MCF 10A (cell line): ENCODE data around the gene GPALPP1. TPM values are rescaled to one million over a fixed set of nuclear protein-coding genes. Genes with fewer than 3 reads are reported as not detected.

Source experiments
- BruUV-seq: library from RNA; stranded (reverse); fragments of 400-500 nt; replicated peaks from 2 replicates; lab custom pipeline; 2021; lab: Mats Ljungman, UMichigan
- CTCF ChIA-PET: fragments of 300-600 bp; sonication (Branson Sonifier 250); formaldehyde crosslinking; extraction: SDS; loops from one replicate; lab custom pipeline; 2021; ENCODE audit warnings: antibody characterized with exemption, inconsistent platforms; lab: Yijun Ruan, JAX
- POLR2A ChIA-PET: fragments of 300-600, 350-650 bp; sonication (Branson Sonifier 250); formaldehyde crosslinking; extraction: SDS; loops from one replicate; lab custom pipeline; 2020; ENCODE audit warnings: antibody characterized with exemption, inconsistent platforms; lab: Yijun Ruan, JAX
- DNase-seq: peaks from one replicate; pipeline ENCODE4 v3.0.0-alpha.2; 2018; ENCODE audit not compliant: unreplicated experiment
- H3K27ac Mint-ChIP-seq: one replicate; pipeline ENCODE4 v1.8.0; 2022; ENCODE audit warnings: mild to moderate bottlenecking, low read depth, mixed read lengths; ENCODE audit not compliant: unreplicated experiment
- H3K27me3 Mint-ChIP-seq: one replicate; pipeline ENCODE4 v1.8.0; 2022; ENCODE audit warnings: mixed read lengths; ENCODE audit not compliant: insufficient read depth, unreplicated experiment
- H3K36me3 Mint-ChIP-seq: one replicate; pipeline ENCODE4 v1.8.0; 2022; ENCODE audit warnings: mild to moderate bottlenecking, moderate library complexity, mixed read lengths; ENCODE audit not compliant: insufficient read depth, unreplicated experiment
- H3K4me1 Mint-ChIP-seq: one replicate; pipeline ENCODE4 v1.8.0; 2022; ENCODE audit warnings: mixed read lengths; ENCODE audit not compliant: insufficient read depth, unreplicated experiment
- H3K4me3 Mint-ChIP-seq: one replicate; pipeline ENCODE4 v1.8.0; 2022; ENCODE audit warnings: mild to moderate bottlenecking, moderate library complexity, mixed read lengths; ENCODE audit not compliant: unreplicated experiment
- H3K9me3 Mint-ChIP-seq: one replicate; pipeline ENCODE4 v1.8.0; 2022; ENCODE audit warnings: mixed read lengths; ENCODE audit not compliant: unreplicated experiment
- CTCF ChIP-seq: fragments of 200-600 bp; IDR thresholded peaks from one replicate; pipeline ENCODE4 v1.8.0; 2022; ENCODE audit warnings: antibody characterized with exemption, mild to moderate bottlenecking; ENCODE audit not compliant: unreplicated experiment
- intact Hi-C: fragments of 100-400 bp; cut with micrococcal nuclease; formaldehyde crosslinking; loops from 2 replicates; pipeline ENCODE4 v1.14.1; 2022
- total RNA-seq: library from RNA; stranded (reverse); gene quantifications from 2 replicates; pipeline ENCODE4 v1.2.3, GENCODE V29; 2022

GPALPP1 gene
- total RNA-seq, 1 experiment from 2014 or later = 21.0 TPM

DNA sequence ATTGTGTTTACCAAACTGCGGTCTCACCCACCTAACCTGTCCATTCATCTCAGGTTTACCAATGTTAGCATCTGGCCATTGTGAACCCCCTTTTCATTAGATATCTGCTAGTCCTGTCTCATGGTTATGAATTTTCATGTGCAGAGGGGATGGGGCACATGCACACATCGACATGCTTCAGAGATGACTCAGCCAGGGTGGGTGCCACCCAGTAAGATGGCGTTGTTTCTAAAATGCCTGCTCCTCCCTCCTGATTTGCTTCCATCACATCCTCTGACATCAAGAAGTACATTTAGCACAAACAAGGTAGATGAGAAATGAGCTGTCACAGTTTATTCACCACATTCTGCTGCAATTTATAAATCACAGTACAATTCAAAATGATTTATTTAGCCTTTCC, 51.3 kb downstream of the GPALPP1 start:
- ChIA-PET CTCF (interaction anchor here (0.6 to 1.5 kb wide), 3 partner anchors 241 to 270 kb away, joined by 3 to 6 read pairs (median 5); no protein-coding TSS in a partner anchor), POLR2A (interaction anchor here (0.6 kb wide), 1 partner anchor 39 kb away, joined by 3 read pairs; no protein-coding TSS in a partner anchor)
- Mint-ChIP-seq H3K9me3 (no peaks in the 10 kb centered on the region), H3K4me3 (no peak overlapping the region), H3K4me1 (peaks cover 5% of the 10 kb centered on the region), H3K36me3 (peaks cover 13% of the 10 kb centered on the region), H3K27ac (no peak overlapping the region), H3K27me3 (no peaks in the 10 kb centered on the region)
- intact Hi-C loops = no loop called here
- TF ChIP-seq CTCF = no peak
- BruUV-seq = no TSS peak
- DNase-seq = peak; percentile 24

DNA sequence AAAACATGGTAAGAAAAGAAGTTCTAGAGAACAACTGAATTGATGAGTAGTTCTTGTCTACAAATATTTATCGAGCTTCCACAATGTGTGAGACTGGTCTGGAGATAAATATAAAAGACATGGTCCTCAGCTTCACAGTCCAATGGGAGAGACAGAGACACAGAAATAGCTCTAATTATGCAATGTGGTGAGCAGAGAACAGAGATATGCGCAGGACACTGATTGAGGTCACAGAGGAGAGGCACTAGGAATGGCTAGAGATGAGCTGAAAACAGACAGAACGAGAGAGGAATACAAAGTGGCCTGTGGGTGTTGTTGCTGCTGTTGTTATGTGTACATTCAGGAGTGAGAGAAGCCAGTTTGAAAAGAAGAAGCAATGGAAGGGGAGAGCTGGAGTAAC, 53.2 kb downstream of the GPALPP1 start:
- POLR2A ChIA-PET = interaction anchor here (0.6 to 1.3 kb wide), 5 partner anchors 13 to 290 kb away, joined by 3 to 5 read pairs (median 3); partner anchors contain the start of gene NUFIP1
- peaks cover 6% of the 10 kb centered on the region for H3K36me3 Mint-ChIP-seq
- intact Hi-C loops = no loop called here

DNA sequence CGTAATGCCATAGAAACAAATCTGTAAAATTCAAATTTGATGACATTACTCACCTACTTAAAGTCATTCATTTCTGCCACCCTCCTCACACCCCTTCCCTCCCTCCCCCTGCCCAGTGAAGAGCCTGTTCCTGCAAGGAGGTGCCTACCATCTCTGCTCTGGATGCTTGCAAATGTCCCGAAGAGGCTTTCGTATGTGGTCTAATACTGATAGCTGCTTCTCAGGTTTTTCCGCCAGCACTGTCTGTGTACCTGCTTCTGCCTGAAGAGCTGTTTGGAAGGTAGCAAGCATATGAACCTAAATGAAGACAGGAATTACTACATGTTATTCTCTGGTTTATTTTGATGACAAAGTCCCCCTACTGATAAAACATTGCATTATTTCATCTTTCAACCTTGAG, 57.1 kb downstream of the GPALPP1 start:
- no peaks in the 10 kb centered on the region for H3K36me3 Mint-ChIP-seq
- no peak for TF ChIP-seq CTCF
- CTCF ChIA-PET = interaction anchor here (0.5 to 4.3 kb wide), 44 partner anchors 9 to 1005 kb away, joined by 3 to 74 read pairs (median 4); partner anchors contain the start of gene GTF2F2
- peaks cover 7% of the 10 kb centered on the region for H3K4me1 Mint-ChIP-seq
- H3K27ac Mint-ChIP-seq = no peak overlapping the region
- intact Hi-C loops = loop anchor here (2.0 kb wide), 1 partner anchor 74 kb away; the partner anchor contains the start of gene GTF2F2
- BruUV-seq = no TSS peak
- no peaks in the 10 kb centered on the region for H3K27me3 Mint-ChIP-seq
- DNase-seq = no peak
- peak overlapping the region; percentile 64 for H3K4me3 Mint-ChIP-seq
- POLR2A ChIA-PET = interaction anchor here (0.7 to 3.9 kb wide), 12 partner anchors 10 to 294 kb away, joined by 3 to 21 read pairs (median 6); partner anchors contain the start of genes GTF2F2 and TPT1
- no peaks in the 10 kb centered on the region for H3K9me3 Mint-ChIP-seq

More for the DNA sequence above, 53.2 kb downstream of the GPALPP1 start:
- CTCF ChIA-PET = interaction anchor here (0.6 to 0.8 kb wide), 5 partner anchors 10 to 689 kb away, joined by 3 to 9 read pairs (median 3); no protein-coding TSS in a partner anchor
- H3K9me3 Mint-ChIP-seq = no peaks in the 10 kb centered on the region
- no TSS peak for BruUV-seq
- peaks cover 9% of the 10 kb centered on the region for H3K4me1 Mint-ChIP-seq
- no peak for TF ChIP-seq CTCF
- no peak overlapping the region for H3K27ac Mint-ChIP-seq
- no peaks in the 10 kb centered on the region for H3K27me3 Mint-ChIP-seq
- DNase-seq = no peak
- no peak overlapping the region for H3K4me3 Mint-ChIP-seq
